Nephron (organoid): ENCODE measurements around the gene ALDH1A1.

Experiments used
- H3K27ac Mint-ChIP-seq, 3 experiments: 2 replicates each; pipeline ENCODE4 v1.8.0; 2020; ENCODE audit warnings: mixed read lengths in 3 of 3, mild to moderate bottlenecking in 2 of 3, moderate library complexity in 1 of 3
- H3K27me3 Mint-ChIP-seq: 2 replicates; pipeline ENCODE4 v1.8.0; 2021; ENCODE audit warnings: low read depth, mild to moderate bottlenecking, moderate library complexity, mixed read lengths
- H3K36me3 Mint-ChIP-seq: 2 replicates; pipeline ENCODE4 v1.8.0; 2020; ENCODE audit warnings: low read depth, mixed read lengths
- H3K4me1 Mint-ChIP-seq: 2 replicates; pipeline ENCODE4 v1.8.0; 2020; ENCODE audit warnings: mixed read lengths
- H3K4me3 Mint-ChIP-seq, 3 experiments: 2 replicates each; pipeline ENCODE4 v1.8.0; 2020; ENCODE audit warnings: mild to moderate bottlenecking in 3 of 3, mixed read lengths in 3 of 3, moderate library complexity in 2 of 3
- H3K9me3 Mint-ChIP-seq: 2 replicates; pipeline ENCODE4 v1.8.0; 2020; ENCODE audit warnings: mixed read lengths
- TF ChIP-seq, protein P1 (sequence below), 3 experiments: fragments of 200-600 bp; sonication (generic); IDR thresholded peaks; one replicate each; pipeline ENCODE4 v1.5.0; 2021; ENCODE audit warnings: antibody characterized with exemption in 3 of 3; ENCODE audit not compliant: unreplicated experiment in 3 of 3

The ALDH1A1 gene

DNA sequence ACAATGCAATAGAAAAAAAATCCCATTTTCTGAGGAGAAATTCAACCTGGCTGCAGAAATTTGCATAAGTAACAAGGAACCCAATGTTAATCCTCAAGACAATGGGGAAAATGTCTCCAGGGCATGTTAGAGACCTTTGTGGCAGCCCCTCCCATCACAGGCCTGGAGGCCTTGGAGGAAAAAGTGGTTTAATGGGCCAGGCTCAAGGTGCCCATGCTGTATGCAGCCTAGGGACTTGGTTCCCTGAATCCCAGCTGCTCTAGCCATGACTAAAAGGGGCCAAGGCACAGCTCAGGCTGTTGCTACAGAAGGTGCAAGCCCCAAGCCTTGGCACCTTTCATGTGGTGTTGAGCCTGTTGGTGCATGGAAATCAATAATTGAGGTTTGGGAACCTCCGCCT lies 66.5 kb downstream of the ALDH1A1 start:
- no peaks in the 10 kb centered on the region for H3K9me3 Mint-ChIP-seq
- H3K4me3 Mint-ChIP-seq: no peak overlapping the region
- H3K36me3 Mint-ChIP-seq: no peaks in the 10 kb centered on the region
- no peaks in the 10 kb centered on the region for H3K4me1 Mint-ChIP-seq
- peaks cover 4% of the 10 kb centered on the region for H3K27me3 Mint-ChIP-seq
- TF ChIP-seq, protein P1, sequence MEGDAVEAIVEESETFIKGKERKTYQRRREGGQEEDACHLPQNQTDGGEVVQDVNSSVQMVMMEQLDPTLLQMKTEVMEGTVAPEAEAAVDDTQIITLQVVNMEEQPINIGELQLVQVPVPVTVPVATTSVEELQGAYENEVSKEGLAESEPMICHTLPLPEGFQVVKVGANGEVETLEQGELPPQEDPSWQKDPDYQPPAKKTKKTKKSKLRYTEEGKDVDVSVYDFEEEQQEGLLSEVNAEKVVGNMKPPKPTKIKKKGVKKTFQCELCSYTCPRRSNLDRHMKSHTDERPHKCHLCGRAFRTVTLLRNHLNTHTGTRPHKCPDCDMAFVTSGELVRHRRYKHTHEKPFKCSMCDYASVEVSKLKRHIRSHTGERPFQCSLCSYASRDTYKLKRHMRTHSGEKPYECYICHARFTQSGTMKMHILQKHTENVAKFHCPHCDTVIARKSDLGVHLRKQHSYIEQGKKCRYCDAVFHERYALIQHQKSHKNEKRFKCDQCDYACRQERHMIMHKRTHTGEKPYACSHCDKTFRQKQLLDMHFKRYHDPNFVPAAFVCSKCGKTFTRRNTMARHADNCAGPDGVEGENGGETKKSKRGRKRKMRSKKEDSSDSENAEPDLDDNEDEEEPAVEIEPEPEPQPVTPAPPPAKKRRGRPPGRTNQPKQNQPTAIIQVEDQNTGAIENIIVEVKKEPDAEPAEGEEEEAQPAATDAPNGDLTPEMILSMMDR (IDR thresholded peaks at IDR 0.05; ENCODE audit: unreplicated experiment in 3 of 3): no peak
- H3K27ac Mint-ChIP-seq: no peak overlapping the region

DNA sequence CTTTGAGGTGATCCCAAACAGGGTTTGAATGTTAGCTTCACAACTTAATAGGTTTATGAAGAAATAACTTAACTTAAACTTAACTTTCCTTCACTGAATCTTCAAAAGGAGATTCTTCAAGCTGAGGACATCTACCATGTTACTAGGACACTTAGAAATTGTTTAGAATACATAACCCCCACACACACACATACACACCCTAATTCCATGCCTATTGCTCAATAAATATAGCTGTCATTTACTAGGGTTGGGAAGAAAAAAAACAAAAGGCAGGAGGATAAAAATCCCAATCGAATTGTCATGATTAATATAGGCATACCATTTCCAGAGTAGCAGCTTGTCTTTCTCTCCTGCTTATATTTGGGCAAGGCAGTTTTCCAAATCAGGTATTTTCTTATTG lies 68.3 kb downstream of the ALDH1A1 start:
- TF ChIP-seq, protein P1 (IDR thresholded peaks at IDR 0.05; ENCODE audit: unreplicated experiment in 3 of 3): no peak
- Mint-ChIP-seq H3K4me1 (no peaks in the 10 kb centered on the region), H3K9me3 (no peaks in the 10 kb centered on the region), H3K4me3 (no peak overlapping the region), H3K27ac (no peak overlapping the region), H3K36me3 (no peaks in the 10 kb centered on the region), H3K27me3 (peaks cover 8% of the 10 kb centered on the region)

DNA sequence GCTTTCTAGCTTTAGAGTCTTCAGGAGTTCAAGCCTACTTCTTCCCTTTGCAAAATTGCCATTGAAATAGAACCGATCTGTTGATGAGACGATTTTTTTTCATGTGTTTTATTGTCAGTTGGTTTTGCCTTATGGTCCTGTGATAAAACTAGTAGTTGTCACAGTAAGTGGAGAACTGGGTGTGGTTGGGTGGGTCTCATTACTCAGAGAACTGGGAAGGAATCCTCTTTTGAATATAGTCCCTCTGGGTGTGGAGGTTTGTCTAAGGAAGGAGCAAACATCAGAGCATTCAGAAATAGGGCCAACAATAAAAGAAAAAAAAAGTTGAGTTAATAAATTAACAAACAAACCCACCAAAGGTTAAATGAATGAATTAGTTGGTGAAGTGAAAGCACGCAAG lies 69.0 kb downstream of the ALDH1A1 start:
- Mint-ChIP-seq H3K27me3 (peaks cover 8% of the 10 kb centered on the region), H3K4me3 (no peak overlapping the region), H3K27ac (no peak overlapping the region), H3K4me1 (no peaks in the 10 kb centered on the region), H3K36me3 (no peaks in the 10 kb centered on the region), H3K9me3 (peaks cover 3% of the 10 kb centered on the region)
- TF ChIP-seq, protein P1 (IDR thresholded peaks at IDR 0.05; ENCODE audit: unreplicated experiment in 3 of 3): no peak

DNA sequence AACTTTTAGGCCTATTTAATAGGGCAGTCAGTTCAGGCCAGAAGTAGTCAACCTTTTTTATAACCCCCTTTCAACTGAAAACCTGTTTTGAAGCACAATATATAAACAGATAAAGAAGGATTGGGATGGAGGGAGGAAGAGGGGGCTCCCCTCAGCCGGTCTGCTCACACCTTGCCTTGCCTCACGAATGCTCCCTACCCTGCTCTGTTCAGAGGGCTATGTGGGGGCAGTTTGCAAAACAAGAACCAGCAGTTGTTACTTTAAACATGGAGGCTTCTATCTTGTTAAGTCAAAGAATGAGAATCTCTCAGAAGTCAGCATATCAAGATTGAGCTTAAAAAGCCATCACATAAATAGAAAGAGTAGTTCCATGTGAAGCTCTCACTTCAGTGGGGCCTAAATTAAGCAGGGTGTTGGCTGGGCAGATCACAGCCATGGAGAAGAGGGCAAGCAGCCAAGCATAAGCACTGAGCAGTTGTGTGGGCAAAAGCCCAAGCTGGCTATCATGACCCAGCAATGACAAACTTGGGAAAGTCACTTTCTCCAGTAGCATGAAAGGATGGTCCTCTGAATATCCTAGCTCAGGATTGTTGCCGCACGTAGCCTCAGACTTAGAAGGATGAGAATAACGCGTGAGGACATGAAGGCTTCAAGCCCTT lies 70.6 kb downstream of the ALDH1A1 start:
- H3K9me3 Mint-ChIP-seq: peaks cover 13% of the 10 kb centered on the region
- TF ChIP-seq, protein P1 (IDR thresholded peaks at IDR 0.05; ENCODE audit: unreplicated experiment in 3 of 3): no peak
- no peak overlapping the region for H3K27ac Mint-ChIP-seq
- H3K27me3 Mint-ChIP-seq: peaks cover 8% of the 10 kb centered on the region
- no peak overlapping the region for H3K4me3 Mint-ChIP-seq
- no peaks in the 10 kb centered on the region for H3K36me3 Mint-ChIP-seq
- no peaks in the 10 kb centered on the region for H3K4me1 Mint-ChIP-seq

DNA sequence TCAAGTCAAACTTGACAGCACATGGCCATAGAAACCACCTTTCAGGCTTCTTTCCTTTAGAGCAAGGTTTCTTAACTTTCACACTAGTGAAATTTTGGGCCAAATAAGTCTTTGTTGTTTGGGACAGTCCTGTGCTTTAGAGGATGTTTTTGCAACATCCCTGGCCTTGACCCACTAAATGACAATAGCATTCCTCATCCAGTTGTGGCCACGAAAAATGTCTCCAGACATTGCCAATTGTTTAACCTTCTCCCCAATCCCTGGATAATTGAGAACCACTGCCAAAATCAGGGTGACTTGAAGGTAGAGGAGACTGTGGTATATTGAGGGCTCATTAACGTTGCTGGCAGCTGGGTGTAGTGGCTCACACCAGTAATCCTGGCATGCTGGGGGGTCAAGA lies 72.0 kb downstream of the ALDH1A1 start:
- H3K4me3 Mint-ChIP-seq: no peak overlapping the region
- H3K27ac Mint-ChIP-seq: no peak overlapping the region
- H3K27me3 Mint-ChIP-seq: peaks cover 8% of the 10 kb centered on the region
- no peaks in the 10 kb centered on the region for H3K4me1 Mint-ChIP-seq
- TF ChIP-seq, protein P1 (IDR thresholded peaks at IDR 0.05; ENCODE audit: unreplicated experiment in 3 of 3): no peak
- no peaks in the 10 kb centered on the region for H3K36me3 Mint-ChIP-seq
- H3K9me3 Mint-ChIP-seq: peaks cover 13% of the 10 kb centered on the region

DNA sequence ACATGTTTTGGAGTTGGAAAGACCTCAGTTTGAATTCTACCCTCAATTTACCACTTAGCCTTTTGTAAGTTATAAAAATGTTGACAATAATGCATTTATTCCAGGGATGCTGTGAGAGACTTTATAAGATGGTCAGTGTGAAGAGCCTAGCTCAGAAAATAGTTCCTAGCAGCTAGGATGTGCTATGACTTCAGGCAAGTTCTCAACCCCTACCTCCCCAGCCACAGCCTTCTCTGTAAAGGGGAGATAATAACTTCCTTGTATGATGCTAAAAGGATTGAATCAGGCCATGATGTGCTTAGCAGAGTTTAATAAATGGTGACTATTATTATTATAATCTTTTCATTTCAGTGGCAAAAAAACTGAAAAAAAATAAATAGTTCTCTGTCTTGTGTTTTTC lies 77.6 kb downstream of the ALDH1A1 start:
- H3K36me3 Mint-ChIP-seq: no peaks in the 10 kb centered on the region
- H3K9me3 Mint-ChIP-seq: peaks cover 13% of the 10 kb centered on the region
- H3K27ac Mint-ChIP-seq: peak overlapping the region in 1 of 3 experiments; percentile 49
- TF ChIP-seq, protein P1 (IDR thresholded peaks at IDR 0.05; ENCODE audit: unreplicated experiment in 3 of 3): no peak
- peaks cover 33% of the 10 kb centered on the region for H3K4me1 Mint-ChIP-seq
- no peak overlapping the region for H3K4me3 Mint-ChIP-seq
- peaks cover 4% of the 10 kb centered on the region for H3K27me3 Mint-ChIP-seq
